ENCODE results near the gene MGLL.

MGLL gene

DNA sequence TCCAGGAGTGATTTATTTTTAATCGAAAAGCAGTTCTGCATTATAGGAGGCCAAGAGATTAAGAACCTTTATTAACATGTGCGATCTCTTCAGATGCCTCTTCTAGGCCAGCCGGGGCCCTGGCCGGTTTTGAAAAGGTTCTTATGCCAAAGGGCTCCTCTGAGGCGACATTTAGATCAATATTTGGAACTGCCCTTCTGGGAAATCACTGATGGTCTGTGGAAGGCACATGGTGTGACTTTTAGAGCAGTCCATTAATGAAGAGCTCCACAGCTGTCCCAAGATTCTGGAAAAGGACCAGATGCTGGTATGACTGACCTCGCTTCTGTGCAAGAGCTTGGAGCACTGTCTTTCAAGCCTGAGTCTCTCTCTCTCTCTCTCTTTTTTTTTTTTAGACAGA lies 19.7 kb downstream of the MGLL start:
- H3K9ac ChIP-seq (ENCODE audit: low read length): no peak overlapping the region
- DNase-seq: no peak
- H3K27me3 ChIP-seq (replicated peaks; ENCODE audit: insufficient read depth, low read length): no peaks in the 10 kb centered on the region
- no peaks in the 10 kb centered on the region for H4K20me1 ChIP-seq (ENCODE audit: insufficient read depth, low read length)
- no peak overlapping the region for H3K27ac ChIP-seq (ENCODE audit: low read length)
- no peak overlapping the region for H3K4me2 ChIP-seq (ENCODE audit: low read depth, low read length)
- H2AFZ ChIP-seq (ENCODE audit: low read length): no peak overlapping the region
- no peaks in the 10 kb centered on the region for H3K79me2 ChIP-seq (ENCODE audit: low read length)
- no peaks in the 10 kb centered on the region for H3K9me3 ChIP-seq (replicated peaks; ENCODE audit: insufficient read depth, low read length)
- H3K36me3 ChIP-seq (replicated peaks; ENCODE audit: insufficient read depth, low read length): no peaks in the 10 kb centered on the region
- no peak overlapping the region for H3K4me3 ChIP-seq (ENCODE audit: low read length)
- H3K9me2 ChIP-seq (replicated peaks; ENCODE audit: insufficient read depth, low read length): no peaks in the 10 kb centered on the region
- no peak for TF ChIP-seq EZH2phosphoT487 (IDR thresholded peaks at IDR 0.05; ENCODE audit: low read length)
- no peak for TF ChIP-seq CTCF (IDR thresholded peaks at IDR 0.05; ENCODE audit: low read length)
- TF ChIP-seq EZH2 (optimal IDR thresholded peaks at IDR 0.05; ENCODE audit: low read depth, low read length): no peak
- 0 out of 2 replicates have a peak, but pooled peaks cover 3% of the 10 kb centered on the region for H3K4me1 ChIP-seq (ENCODE audit: low read length)
- H3F3A ChIP-seq (ENCODE audit: insufficient read depth, low read length): no peaks in the 10 kb centered on the region

DNA sequence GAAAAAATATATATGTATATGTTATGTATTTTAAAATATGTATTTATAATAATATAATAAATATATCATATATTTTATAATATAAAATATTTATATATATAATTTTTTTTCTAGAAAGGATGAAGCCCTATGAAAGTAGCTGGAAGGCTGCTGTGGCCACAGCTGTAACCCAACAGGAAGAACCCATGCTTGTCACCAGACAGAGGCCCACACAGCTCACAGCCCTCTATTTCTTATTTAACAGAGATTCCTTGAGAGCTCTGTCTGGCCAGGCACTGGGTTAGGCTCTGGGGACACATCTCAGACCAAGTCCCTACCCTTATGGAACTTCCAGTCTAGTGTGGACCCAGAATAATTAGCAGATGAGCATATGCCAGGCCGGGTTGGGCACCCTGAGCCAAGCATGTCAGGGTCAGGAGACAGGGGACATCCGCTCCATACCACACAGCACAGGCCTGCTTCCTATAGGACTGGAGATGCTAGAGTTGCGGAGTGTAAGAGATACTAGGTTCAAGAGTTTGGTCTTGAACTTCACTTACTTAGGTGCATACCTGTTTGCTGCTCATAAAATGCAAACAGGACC lies 20.5 kb downstream of the MGLL start:
- no peak overlapping the region for H3K4me2 ChIP-seq (ENCODE audit: low read depth, low read length)
- H3K9me2 ChIP-seq (replicated peaks; ENCODE audit: insufficient read depth, low read length): no peaks in the 10 kb centered on the region
- no peak for DNase-seq
- no peaks in the 10 kb centered on the region for H3F3A ChIP-seq (ENCODE audit: insufficient read depth, low read length)
- no peaks in the 10 kb centered on the region for H3K27me3 ChIP-seq (replicated peaks; ENCODE audit: insufficient read depth, low read length)
- TF ChIP-seq EZH2 (optimal IDR thresholded peaks at IDR 0.05; ENCODE audit: low read depth, low read length) (no peak), CTCF (IDR thresholded peaks at IDR 0.05; ENCODE audit: low read length) (no peak), EZH2phosphoT487 (IDR thresholded peaks at IDR 0.05; ENCODE audit: low read length) (no peak)
- H3K27ac ChIP-seq (ENCODE audit: low read length): no peak overlapping the region
- H3K4me1 ChIP-seq (ENCODE audit: low read length): no peaks in the 10 kb centered on the region
- H3K9me3 ChIP-seq (replicated peaks; ENCODE audit: insufficient read depth, low read length): no peaks in the 10 kb centered on the region
- H3K4me3 ChIP-seq (ENCODE audit: low read length): no peak overlapping the region
- no peaks in the 10 kb centered on the region for H3K36me3 ChIP-seq (replicated peaks; ENCODE audit: insufficient read depth, low read length)
- H2AFZ ChIP-seq (ENCODE audit: low read length): no peak overlapping the region
- no peak overlapping the region for H3K9ac ChIP-seq (ENCODE audit: low read length)
- H3K79me2 ChIP-seq (ENCODE audit: low read length): no peaks in the 10 kb centered on the region
- no peaks in the 10 kb centered on the region for H4K20me1 ChIP-seq (ENCODE audit: insufficient read depth, low read length)

- Histone ChIP-seq H3K27ac (ENCODE audit: low read length) (no peak overlapping the region), H2AFZ (ENCODE audit: low read length) (no peak overlapping the region; the same call in 1 of the 2 replicates)
These were observed 21.8 kb downstream of the MGLL start for GRCh38 chr3:127800508-127800907.

More at GRCh38 chr3:127800508-127800907, 21.8 kb downstream of the MGLL start:
- Histone ChIP-seq H3F3A (ENCODE audit: insufficient read depth, low read length) (no peaks in the 10 kb centered on the region), H3K4me3 (ENCODE audit: low read length) (no peak overlapping the region), H3K9ac (ENCODE audit: low read length) (no peak overlapping the region), H4K20me1 (ENCODE audit: insufficient read depth, low read length) (no peaks in the 10 kb centered on the region), H3K9me3 (replicated peaks; ENCODE audit: insufficient read depth, low read length) (no peaks in the 10 kb centered on the region), H3K36me3 (replicated peaks; ENCODE audit: insufficient read depth, low read length) (no peaks in the 10 kb centered on the region), H3K4me1 (ENCODE audit: low read length) (no peaks in the 10 kb centered on the region), H3K9me2 (replicated peaks; ENCODE audit: insufficient read depth, low read length) (no peaks in the 10 kb centered on the region), H3K4me2 (ENCODE audit: low read depth, low read length) (no peak overlapping the region), H3K27me3 (replicated peaks; ENCODE audit: insufficient read depth, low read length) (no peaks in the 10 kb centered on the region), H3K79me2 (ENCODE audit: low read length) (no peaks in the 10 kb centered on the region)
- TF ChIP-seq CTCF (IDR thresholded peaks at IDR 0.05; ENCODE audit: low read length) (no peak), EZH2phosphoT487 (IDR thresholded peaks at IDR 0.05; ENCODE audit: low read length) (no peak), EZH2 (optimal IDR thresholded peaks at IDR 0.05; ENCODE audit: low read depth, low read length) (no peak)
- peak; percentile 12 for DNase-seq

Data from MM.1S (cell line).